ENCODE data around the gene GMPR2.

GRCh38 chr14:24269368-24269767 lies 36.6 kb downstream of the GMPR2 start:
- TF ChIP-seq, protein P1, sequence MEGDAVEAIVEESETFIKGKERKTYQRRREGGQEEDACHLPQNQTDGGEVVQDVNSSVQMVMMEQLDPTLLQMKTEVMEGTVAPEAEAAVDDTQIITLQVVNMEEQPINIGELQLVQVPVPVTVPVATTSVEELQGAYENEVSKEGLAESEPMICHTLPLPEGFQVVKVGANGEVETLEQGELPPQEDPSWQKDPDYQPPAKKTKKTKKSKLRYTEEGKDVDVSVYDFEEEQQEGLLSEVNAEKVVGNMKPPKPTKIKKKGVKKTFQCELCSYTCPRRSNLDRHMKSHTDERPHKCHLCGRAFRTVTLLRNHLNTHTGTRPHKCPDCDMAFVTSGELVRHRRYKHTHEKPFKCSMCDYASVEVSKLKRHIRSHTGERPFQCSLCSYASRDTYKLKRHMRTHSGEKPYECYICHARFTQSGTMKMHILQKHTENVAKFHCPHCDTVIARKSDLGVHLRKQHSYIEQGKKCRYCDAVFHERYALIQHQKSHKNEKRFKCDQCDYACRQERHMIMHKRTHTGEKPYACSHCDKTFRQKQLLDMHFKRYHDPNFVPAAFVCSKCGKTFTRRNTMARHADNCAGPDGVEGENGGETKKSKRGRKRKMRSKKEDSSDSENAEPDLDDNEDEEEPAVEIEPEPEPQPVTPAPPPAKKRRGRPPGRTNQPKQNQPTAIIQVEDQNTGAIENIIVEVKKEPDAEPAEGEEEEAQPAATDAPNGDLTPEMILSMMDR (IDR thresholded peaks at IDR 0.05), result no peak
- TF ChIP-seq POLR2A (IDR thresholded peaks at IDR 0.05), result no peak

Data from thyroid gland (tissue), 4 donors.